ENCODE results near the gene HID1.
A peak's percentile ranks its signal among the peaks of the same experiment; 100 is the strongest.

Gene HID1

GRCh38 chr17:75005291-75005690, 32.7 kb upstream of the HID1 start:
- no peaks in the 10 kb centered on the region for H3K36me3 Mint-ChIP-seq
- H3K4me1 Mint-ChIP-seq (ENCODE audit: low read depth): no peaks in the 10 kb centered on the region
- no peaks in the 10 kb centered on the region for H3K9me3 Mint-ChIP-seq (ENCODE audit: low read depth)
- no peaks in the 10 kb centered on the region for H3K27me3 Mint-ChIP-seq
- no peak overlapping the region for H3K4me3 Mint-ChIP-seq
- no peak overlapping the region for H3K27ac Mint-ChIP-seq

DNA sequence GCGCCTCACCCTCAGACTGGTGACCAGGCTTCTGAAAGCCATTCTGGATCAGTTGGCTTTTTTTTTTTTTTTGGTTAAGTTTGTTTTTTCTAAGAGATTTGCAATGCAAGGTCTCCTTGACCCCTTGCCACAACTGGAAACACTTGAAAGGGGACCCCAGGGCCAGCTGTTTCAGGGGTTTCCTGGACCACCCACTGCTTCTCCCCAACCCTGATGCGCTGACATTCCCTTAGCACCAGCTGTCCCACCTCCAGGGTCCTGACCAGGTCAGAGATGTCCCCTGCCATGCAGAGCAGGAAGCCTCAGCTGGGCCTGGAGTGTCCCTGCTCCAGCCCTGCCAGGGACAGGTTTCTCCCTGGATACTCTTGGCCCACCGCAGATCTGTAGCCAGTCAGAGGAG, 31.8 kb upstream of the HID1 start:
- no peak overlapping the region for H3K27ac Mint-ChIP-seq
- no peaks in the 10 kb centered on the region for H3K4me1 Mint-ChIP-seq (ENCODE audit: low read depth)
- H3K4me3 Mint-ChIP-seq: no peak overlapping the region
- H3K36me3 Mint-ChIP-seq: no peaks in the 10 kb centered on the region
- no peaks in the 10 kb centered on the region for H3K9me3 Mint-ChIP-seq (ENCODE audit: low read depth)
- no peaks in the 10 kb centered on the region for H3K27me3 Mint-ChIP-seq

- H3K4me3 Mint-ChIP-seq: no peak overlapping the region
- H3K27ac Mint-ChIP-seq: no peak overlapping the region
- no peaks in the 10 kb centered on the region for H3K9me3 Mint-ChIP-seq (ENCODE audit: low read depth)
These were observed 31.4 kb upstream of the HID1 start for GRCh38 chr17:75003957-75004355.

DNA sequence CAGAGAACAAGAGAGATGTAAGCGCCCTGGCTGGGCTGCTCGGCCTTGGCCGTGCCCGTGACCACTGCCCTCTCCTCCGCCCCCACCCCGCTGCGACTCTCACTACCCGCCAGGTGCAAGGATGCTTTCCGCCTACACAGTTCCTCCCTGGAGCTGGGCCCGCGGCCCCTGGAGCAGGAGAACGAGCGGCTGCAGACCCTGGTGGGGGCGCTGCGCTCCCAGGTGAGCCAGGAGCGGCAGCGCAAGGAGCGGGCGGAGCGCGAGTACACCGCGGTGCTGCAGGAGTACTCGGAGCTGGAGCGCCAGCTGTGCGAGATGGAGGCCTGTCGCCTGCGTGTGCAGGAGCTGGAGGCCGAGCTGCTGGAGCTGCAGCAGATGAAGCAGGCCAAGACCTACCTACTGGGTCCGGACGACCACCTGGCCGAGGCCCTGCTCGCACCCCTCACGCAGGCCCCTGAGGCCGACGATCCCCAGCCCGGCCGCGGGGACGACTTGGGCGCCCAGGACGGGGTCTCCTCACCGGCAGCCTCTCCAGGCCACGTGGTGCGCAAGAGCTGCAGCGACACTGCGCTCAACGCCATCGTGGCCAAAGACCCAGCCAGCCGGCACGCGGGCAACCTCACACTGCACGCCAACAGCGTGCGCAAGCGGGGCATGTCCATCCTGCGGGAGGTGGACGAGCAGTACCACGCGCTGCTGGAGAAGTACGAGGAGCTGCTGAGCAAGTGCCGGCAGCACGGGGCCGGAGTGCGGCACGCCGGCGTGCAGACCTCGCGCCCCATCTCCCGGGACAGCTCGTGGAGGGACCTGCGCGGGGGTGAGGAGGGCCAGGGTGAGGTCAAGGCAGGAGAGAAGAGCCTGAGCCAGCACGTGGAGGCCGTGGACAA, 30.8 kb upstream of the HID1 start:
- Mint-ChIP-seq H3K4me1 (ENCODE audit: low read depth) (peaks cover 2% of the 10 kb centered on the region), H3K9me3 (ENCODE audit: low read depth) (no peaks in the 10 kb centered on the region), H3K4me3 (no peak overlapping the region), H3K36me3 (no peaks in the 10 kb centered on the region), H3K27me3 (no peaks in the 10 kb centered on the region), H3K27ac (no peak overlapping the region)

More at GRCh38 chr17:75003957-75004355, 31.4 kb upstream of the HID1 start:
- Mint-ChIP-seq H3K27me3 (no peaks in the 10 kb centered on the region), H3K36me3 (no peaks in the 10 kb centered on the region), H3K4me1 (ENCODE audit: low read depth) (no peaks in the 10 kb centered on the region)

DNA sequence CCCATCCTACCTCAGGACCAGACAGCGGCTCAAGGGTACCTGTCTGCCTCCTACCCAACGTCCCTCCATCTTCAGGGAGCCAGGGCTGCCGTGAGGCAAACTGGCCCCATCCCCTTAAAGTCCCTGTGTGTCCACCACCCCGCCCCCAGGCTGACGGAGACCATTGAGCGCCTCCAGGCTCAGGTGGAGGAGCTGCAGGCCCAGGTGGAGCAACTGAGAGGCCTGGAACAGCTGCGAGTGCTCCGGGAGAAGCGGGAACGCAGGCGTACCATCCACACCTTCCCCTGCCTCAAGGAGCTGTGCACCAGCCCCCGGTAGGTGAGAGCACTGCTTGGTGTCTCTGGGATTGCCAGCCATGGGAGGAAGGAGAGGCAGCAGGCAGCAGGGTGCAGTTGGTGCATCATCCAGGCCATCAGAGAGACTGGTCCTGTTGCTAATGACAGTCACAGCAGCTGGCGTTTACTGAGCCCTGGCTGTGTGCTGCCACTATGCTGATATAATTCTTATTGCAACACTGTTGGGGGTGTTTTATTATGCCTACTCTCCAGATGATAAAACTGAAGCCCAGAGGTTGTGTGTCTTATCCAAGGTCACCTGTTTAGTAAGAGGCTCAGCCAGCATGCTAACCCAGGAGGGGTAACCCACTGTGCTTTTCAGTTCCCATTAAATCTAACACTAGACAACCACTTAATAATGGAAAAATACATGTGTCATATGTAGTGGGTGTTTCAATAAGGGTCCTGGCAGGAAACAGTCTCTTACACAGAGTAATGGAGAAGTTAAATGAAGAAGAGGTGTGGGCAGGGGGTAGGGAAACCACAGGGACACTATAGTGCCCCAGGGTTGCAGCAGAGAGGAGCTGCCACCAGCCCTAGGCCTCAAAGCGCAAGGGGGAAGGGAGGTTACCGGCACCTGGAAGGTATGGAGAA, 29.6 kb upstream of the HID1 start:
- H3K27ac Mint-ChIP-seq: no peak overlapping the region
- H3K36me3 Mint-ChIP-seq: no peaks in the 10 kb centered on the region
- H3K4me1 Mint-ChIP-seq (ENCODE audit: low read depth): peaks cover 3% of the 10 kb centered on the region
- H3K9me3 Mint-ChIP-seq (ENCODE audit: low read depth): no peaks in the 10 kb centered on the region
- H3K4me3 Mint-ChIP-seq: no peak overlapping the region
- no peaks in the 10 kb centered on the region for H3K27me3 Mint-ChIP-seq

GRCh38 chr17:74999523-74999922, 27.0 kb upstream of the HID1 start:
- Mint-ChIP-seq H3K4me1 (ENCODE audit: low read depth) (peaks cover 3% of the 10 kb centered on the region), H3K27me3 (no peaks in the 10 kb centered on the region), H3K27ac (no peak overlapping the region), H3K9me3 (ENCODE audit: low read depth) (no peaks in the 10 kb centered on the region), H3K36me3 (no peaks in the 10 kb centered on the region), H3K4me3 (no peak overlapping the region)

DNA sequence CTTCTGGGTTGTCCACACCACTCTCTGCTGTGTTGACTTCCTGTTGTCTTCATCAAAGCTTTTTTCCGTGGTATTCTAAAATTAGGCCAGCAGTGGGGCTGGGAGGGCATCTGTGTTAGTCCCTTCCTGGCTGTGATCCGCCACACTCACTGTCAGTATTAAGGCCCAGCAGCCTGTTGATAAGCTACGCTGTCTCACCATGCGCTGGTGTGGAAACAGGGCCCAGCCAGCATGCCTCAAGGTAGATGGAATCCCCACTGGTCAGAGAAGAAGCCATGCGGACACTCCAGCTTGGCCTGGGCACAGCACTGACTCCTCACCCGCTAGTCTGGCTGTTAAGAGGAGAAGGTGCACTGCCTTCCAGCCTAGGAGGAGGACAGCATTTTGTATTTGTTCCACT, 26.2 kb upstream of the HID1 start:
- H3K27ac Mint-ChIP-seq: no peak overlapping the region
- H3K4me3 Mint-ChIP-seq: no peak overlapping the region
- H3K27me3 Mint-ChIP-seq: no peaks in the 10 kb centered on the region
- H3K4me1 Mint-ChIP-seq (ENCODE audit: low read depth): peaks cover 3% of the 10 kb centered on the region
- H3K36me3 Mint-ChIP-seq: no peaks in the 10 kb centered on the region
- H3K9me3 Mint-ChIP-seq (ENCODE audit: low read depth): no peaks in the 10 kb centered on the region

DNA sequence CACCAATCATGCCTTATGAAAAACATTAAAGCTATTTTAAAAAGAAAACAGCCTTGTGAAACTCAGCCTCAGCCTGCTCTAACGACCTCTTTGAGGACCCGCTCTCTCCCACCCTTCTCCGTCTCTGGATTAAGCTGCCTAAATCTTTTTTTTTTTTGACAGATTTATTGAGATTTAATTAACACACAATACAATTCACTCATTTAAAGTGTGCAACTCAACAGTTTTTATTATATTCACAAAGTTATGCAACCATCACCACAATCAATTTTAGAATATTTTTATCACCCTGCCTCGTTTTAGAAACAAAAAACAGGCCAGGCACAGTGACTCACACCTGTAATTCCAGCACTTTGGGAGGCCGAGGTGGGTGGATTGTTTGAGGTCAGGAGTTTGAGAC, 23.3 kb upstream of the HID1 start:
- H3K4me1 Mint-ChIP-seq (ENCODE audit: low read depth): peaks cover 3% of the 10 kb centered on the region
- H3K4me3 Mint-ChIP-seq: no peak overlapping the region
- H3K27me3 Mint-ChIP-seq: no peaks in the 10 kb centered on the region
- no peaks in the 10 kb centered on the region for H3K9me3 Mint-ChIP-seq (ENCODE audit: low read depth)
- H3K36me3 Mint-ChIP-seq: no peaks in the 10 kb centered on the region
- H3K27ac Mint-ChIP-seq: no peak overlapping the region

DNA sequence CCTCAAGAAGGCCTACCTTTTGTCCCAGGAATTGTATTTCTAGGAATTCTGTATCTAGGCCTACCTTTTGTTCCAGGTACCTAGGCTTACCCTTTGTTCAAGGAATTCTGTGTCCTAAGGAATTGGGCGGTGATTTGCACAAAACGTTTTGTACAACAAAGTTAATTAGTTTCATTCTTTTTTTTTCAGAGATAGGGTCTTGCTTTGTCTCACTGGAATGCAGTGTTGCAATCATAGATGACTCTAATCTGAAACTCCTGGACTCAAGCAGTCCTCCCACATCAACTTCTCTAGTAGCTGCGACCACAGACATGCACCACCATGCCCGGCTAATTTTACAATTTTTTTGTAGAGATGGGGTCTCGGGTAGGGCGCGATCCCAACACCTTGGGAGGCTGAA, 21.9 kb upstream of the HID1 start:
- Mint-ChIP-seq H3K4me1 (ENCODE audit: low read depth) (peaks cover 3% of the 10 kb centered on the region), H3K36me3 (no peaks in the 10 kb centered on the region)

GRCh38 chr17:74992223-74992622, 19.7 kb upstream of the HID1 start:
- Mint-ChIP-seq H3K9me3 (ENCODE audit: low read depth) (no peaks in the 10 kb centered on the region), H3K27ac (no peak overlapping the region), H3K4me3 (no peak overlapping the region), H3K4me1 (ENCODE audit: low read depth) (peaks cover 3% of the 10 kb centered on the region), H3K36me3 (no peaks in the 10 kb centered on the region), H3K27me3 (no peaks in the 10 kb centered on the region)

More for the DNA sequence above, 21.9 kb upstream of the HID1 start:
- no peaks in the 10 kb centered on the region for H3K27me3 Mint-ChIP-seq
- H3K27ac Mint-ChIP-seq: no peak overlapping the region
- no peak overlapping the region for H3K4me3 Mint-ChIP-seq
- no peaks in the 10 kb centered on the region for H3K9me3 Mint-ChIP-seq (ENCODE audit: low read depth)

DNA sequence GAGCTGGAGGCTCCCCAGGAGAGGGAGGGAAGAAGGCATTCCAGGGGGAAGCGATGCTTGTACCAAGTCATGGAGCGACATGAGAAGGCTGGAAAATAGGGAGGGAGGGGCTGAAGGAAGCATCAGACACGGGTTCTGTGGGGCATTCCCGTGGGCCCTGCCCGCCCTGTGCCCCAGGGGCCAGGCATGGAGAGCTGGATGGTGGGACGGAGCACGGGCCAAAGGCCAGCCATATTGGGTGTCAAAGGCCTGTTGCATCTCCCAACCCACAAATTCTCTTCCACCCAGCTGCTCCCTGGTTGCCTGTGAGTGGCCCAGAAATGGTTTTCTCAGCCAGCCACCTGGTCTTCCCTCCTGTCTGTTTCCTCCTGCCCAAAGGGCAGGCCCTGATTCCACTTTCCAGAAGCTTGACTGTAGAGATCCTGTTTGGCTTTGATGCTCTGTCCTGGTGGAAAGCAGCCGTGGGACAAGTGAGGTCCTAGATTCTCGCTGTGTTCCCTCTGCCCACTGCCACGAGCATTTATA, 18.1 kb upstream of the HID1 start:
- Mint-ChIP-seq H3K4me1 (ENCODE audit: low read depth) (peaks cover 10% of the 10 kb centered on the region), H3K36me3 (no peaks in the 10 kb centered on the region), H3K27me3 (no peaks in the 10 kb centered on the region), H3K27ac (no peak overlapping the region), H3K4me3 (no peak overlapping the region), H3K9me3 (ENCODE audit: low read depth) (no peaks in the 10 kb centered on the region)

- H3K27ac Mint-ChIP-seq: no peak overlapping the region
- H3K4me1 Mint-ChIP-seq (ENCODE audit: low read depth): peaks cover 12% of the 10 kb centered on the region
- no peaks in the 10 kb centered on the region for H3K36me3 Mint-ChIP-seq
- peak overlapping the region; percentile 79 for H3K4me3 Mint-ChIP-seq
- H3K9me3 Mint-ChIP-seq (ENCODE audit: low read depth): no peaks in the 10 kb centered on the region
- H3K27me3 Mint-ChIP-seq: no peaks in the 10 kb centered on the region
These were observed 15.6 kb upstream of the HID1 start for GRCh38 chr17:74987909-74988711.

DNA sequence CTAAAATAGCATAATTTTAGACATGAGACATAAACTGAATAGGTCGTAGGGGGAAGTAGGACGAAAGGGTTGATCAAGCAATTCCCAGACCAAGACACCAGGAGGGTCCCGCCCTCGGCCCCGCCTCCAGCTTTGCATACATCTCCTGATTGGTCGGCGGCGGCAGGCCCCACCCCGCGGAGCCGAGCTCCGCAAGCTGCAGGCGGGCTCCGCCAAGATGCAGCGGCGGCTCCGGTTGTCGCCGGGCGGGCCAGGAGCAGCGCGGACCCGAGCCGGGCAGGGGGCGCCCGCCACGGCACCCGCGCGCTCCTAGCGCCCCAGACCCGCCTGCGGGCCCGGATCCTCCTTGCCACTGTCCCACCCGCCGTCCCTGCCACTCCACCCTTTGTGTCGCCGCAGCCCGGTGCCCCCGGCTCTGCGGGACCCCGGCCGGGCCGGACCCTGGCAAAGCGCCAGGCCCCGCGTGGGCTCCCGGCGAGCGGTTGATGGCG, 14.9 kb upstream of the HID1 start, which contains the start of gene CDR2L:
CDR2L (plus strand) TSS at position 215 of the 491 bp plus-strand sequence. CDS start 412 bp downstream, outside the sequence.
- H3K9me3 Mint-ChIP-seq (ENCODE audit: low read depth): no peaks in the 10 kb centered on the region
- peak within 1 kb of the TSS; percentile 82 for H3K4me3 Mint-ChIP-seq
- H3K27ac Mint-ChIP-seq: no peak within 1 kb of the TSS
- no peaks in the 10 kb centered on the region for H3K27me3 Mint-ChIP-seq
- no peaks in the 10 kb centered on the region for H3K36me3 Mint-ChIP-seq
- peaks cover 12% of the 10 kb centered on the region for H3K4me1 Mint-ChIP-seq (ENCODE audit: low read depth)

GRCh38 chr17:74986206-74986576, 13.6 kb upstream of the HID1 start:
- no peaks in the 10 kb centered on the region for H3K9me3 Mint-ChIP-seq (ENCODE audit: low read depth)
- H3K27me3 Mint-ChIP-seq: no peaks in the 10 kb centered on the region
- no peaks in the 10 kb centered on the region for H3K36me3 Mint-ChIP-seq
- no peak overlapping the region for H3K27ac Mint-ChIP-seq
- peaks cover 17% of the 10 kb centered on the region for H3K4me1 Mint-ChIP-seq (ENCODE audit: low read depth)
- H3K4me3 Mint-ChIP-seq: no peak overlapping the region

Data from activated naive CD8-positive, alpha-beta T cell (primary cell).